H9 (cell line): ENCODE data around the gene MAP3K9. TPM values are rescaled to one million over a fixed set of nuclear protein-coding genes. Genes with fewer than 3 reads are reported as not detected.

ENCODE experiments used
- DNase-seq: peaks from one replicate; pipeline ENCODE4 v3.0.0-alpha.2; 2017
- H2AFZ ChIP-seq: one replicate; pipeline ENCODE4 v1.6.1; 2013; ENCODE audit warnings: mild to moderate bottlenecking, low read length, control low read depth, moderate library complexity
- H2AK5ac ChIP-seq: 2 replicates; pipeline ENCODE4 v1.6.1; 2013; ENCODE audit warnings: low read length, control low read depth, mixed read lengths; ENCODE audit not compliant: insufficient read length
- H2BK120ac ChIP-seq: one replicate; pipeline ENCODE4 v1.6.1; 2013; ENCODE audit warnings: low read depth, mild to moderate bottlenecking, low read length, control low read depth, inconsistent platforms; ENCODE audit not compliant: poor library complexity, severe bottlenecking
- H2BK12ac ChIP-seq: 2 replicates; pipeline ENCODE4 v1.6.1; 2013; ENCODE audit warnings: low read length, control low read depth, mixed read lengths, low read depth; ENCODE audit not compliant: insufficient read length
- H2BK15ac ChIP-seq: 2 replicates; pipeline ENCODE4 v1.6.1; 2013; ENCODE audit warnings: low read depth, low read length, control low read depth
- H2BK20ac ChIP-seq: one replicate; pipeline ENCODE4 v1.6.1; 2013; ENCODE audit warnings: low read depth, mild to moderate bottlenecking, low read length, control low read depth, inconsistent platforms; ENCODE audit not compliant: poor library complexity, severe bottlenecking
- H2BK5ac ChIP-seq: 2 replicates; pipeline ENCODE4 v1.6.1; 2013; ENCODE audit warnings: low read length, control low read depth, mixed read lengths; ENCODE audit not compliant: insufficient read length
- H3K14ac ChIP-seq: 2 replicates; pipeline ENCODE4 v1.6.1; 2013; ENCODE audit warnings: low read length, control low read depth; ENCODE audit not compliant: insufficient read depth
- H3K18ac ChIP-seq: 2 replicates; pipeline ENCODE4 v1.6.1; 2013; ENCODE audit warnings: low read depth, mild to moderate bottlenecking, mixed read lengths, low read length, control low read depth; ENCODE audit not compliant: insufficient read length
- H3K23ac ChIP-seq: 2 replicates; pipeline ENCODE4 v1.6.1; 2013; ENCODE audit warnings: low read length, control low read depth, mixed read lengths, low read depth; ENCODE audit not compliant: insufficient read length
- H3K23me2 ChIP-seq: 2 replicates; pipeline ENCODE4 v1.6.1; 2013; ENCODE audit warnings: low read depth, mild to moderate bottlenecking, mixed read lengths, low read length, control low read depth; ENCODE audit not compliant: insufficient read length, poor library complexity, severe bottlenecking
- H3K27ac ChIP-seq: 2 replicates; pipeline ENCODE4 v1.5.1; 2013; ENCODE audit warnings: low read length, control low read depth, mixed read lengths, low read depth; ENCODE audit not compliant: insufficient read length
- H3K27me3 ChIP-seq: 2 replicates; pipeline ENCODE4 v1.6.1; 2013; ENCODE audit warnings: low read length, control low read depth, inconsistent platforms; ENCODE audit not compliant: insufficient read depth
- H3K4ac ChIP-seq: 2 replicates; pipeline ENCODE4 v1.6.1; 2013; ENCODE audit warnings: low read depth, mild to moderate bottlenecking, control low read depth, inconsistent platforms, low read length, moderate library complexity
- H3K4me1 ChIP-seq: 2 replicates; pipeline ENCODE4 v1.6.1; 2013; ENCODE audit warnings: low read length, control low read depth, inconsistent platforms; ENCODE audit not compliant: insufficient read depth
- H3K4me2 ChIP-seq: 2 replicates; pipeline ENCODE4 v1.6.1; 2013; ENCODE audit warnings: low read length, control low read depth, mixed read lengths; ENCODE audit not compliant: insufficient read length, insufficient read depth
- H3K56ac ChIP-seq: 2 replicates; pipeline ENCODE4 v1.6.1; 2013; ENCODE audit warnings: low read depth, mild to moderate bottlenecking, mixed read lengths, low read length, control low read depth; ENCODE audit not compliant: insufficient read length
- H3K79me1 ChIP-seq: 2 replicates; pipeline ENCODE4 v1.6.1; 2013; ENCODE audit warnings: low read depth, mild to moderate bottlenecking, moderate library complexity, low read length, control low read depth, inconsistent platforms; ENCODE audit not compliant: insufficient read depth, poor library complexity, severe bottlenecking
- H3K79me2 ChIP-seq: 2 replicates; pipeline ENCODE4 v1.6.1; 2013; ENCODE audit warnings: low read length, control low read depth, inconsistent platforms; ENCODE audit not compliant: insufficient read depth
- H3K9ac ChIP-seq: 2 replicates; pipeline ENCODE4 v1.6.1; 2013; ENCODE audit warnings: low read length, control low read depth, mixed read lengths; ENCODE audit not compliant: insufficient read length; ENCODE audit errors: extremely low read depth
- H3K9me3 ChIP-seq: one replicate; pipeline ENCODE4 v1.6.1; 2013; ENCODE audit warnings: low read depth, low read length, inconsistent platforms; ENCODE audit not compliant: control insufficient read depth
- H3T11ph ChIP-seq: one replicate; pipeline ENCODE4 v1.6.1; 2013; ENCODE audit warnings: mild to moderate bottlenecking, low read length, control low read depth, inconsistent platforms
- H4K20me1 ChIP-seq: one replicate; pipeline ENCODE4 v1.6.1; 2013; ENCODE audit not compliant: control insufficient read depth, insufficient read length, insufficient read depth
- H4K5ac ChIP-seq: 2 replicates; pipeline ENCODE4 v1.6.1; 2013; ENCODE audit warnings: low read depth, mild to moderate bottlenecking, mixed read lengths, low read length, control low read depth; ENCODE audit not compliant: insufficient read length
- H4K8ac ChIP-seq: replicated peaks from 2 replicates; pipeline ENCODE4 v1.6.1; 2013; ENCODE audit warnings: low read length, control low read depth, mixed read lengths, low read depth; ENCODE audit not compliant: insufficient read length
- H4K91ac ChIP-seq: 2 replicates; pipeline ENCODE4 v1.6.1; 2013; ENCODE audit warnings: low read depth, mild to moderate bottlenecking, moderate library complexity, mixed read lengths, low read length, control low read depth; ENCODE audit not compliant: insufficient read length
- H3K27ac Mint-ChIP-seq, 3 experiments: 2 replicates in 2 of 3; 3 replicates in 1 of 3; pipeline ENCODE4 v1.8.0; 2020 to 2021; ENCODE audit warnings: mixed read lengths in 3 of 3, mild to moderate bottlenecking in 1 of 3, moderate library complexity in 1 of 3
- H3K27me3 Mint-ChIP-seq: 2 replicates; pipeline ENCODE4 v1.8.0; 2021; ENCODE audit warnings: low read depth, mild to moderate bottlenecking, moderate library complexity, mixed read lengths
- H3K36me3 Mint-ChIP-seq, 3 experiments: 2 replicates in 2 of 3; 3 replicates in 1 of 3; pipeline ENCODE4 v1.8.0; 2020 to 2021; ENCODE audit warnings: low read depth in 3 of 3, mixed read lengths in 3 of 3; ENCODE audit not compliant: insufficient read depth in 1 of 3
- H3K4me1 Mint-ChIP-seq, 2 experiments: 2 replicates each; pipeline ENCODE4 v1.8.0; 2020; ENCODE audit warnings: mixed read lengths in 2 of 2
- H3K4me3 Mint-ChIP-seq, 2 experiments: 2 replicates in 1 of 2; 3 replicates in 1 of 2; pipeline ENCODE4 v1.8.0; 2020 to 2021; ENCODE audit warnings: mild to moderate bottlenecking in 2 of 2, mixed read lengths in 2 of 2, moderate library complexity in 1 of 2
- H3K9me3 Mint-ChIP-seq, 2 experiments: 2 replicates in 1 of 2; 3 replicates in 1 of 2; pipeline ENCODE4 v1.8.0; 2020; ENCODE audit warnings: mild to moderate bottlenecking in 2 of 2, mixed read lengths in 2 of 2, moderate library complexity in 1 of 2
- WGBS: extraction: QIAGEN DNeasy Blood & Tissue Kit; methylation state at CpG from one replicate; pipeline ENCODE4 v1.1.7; 2013; ENCODE audit warnings: missing lambda C conversion rate, low lambda C conversion rate, mixed read lengths; ENCODE audit not compliant: insufficient read length; ENCODE audit errors: extremely low coverage; 5-methylcytosine and 5-hydroxymethylcytosine counted together
- total RNA-seq: library from RNA; stranded (reverse); gene quantifications from 2 replicates; pipeline ENCODE4 v1.2.1, GENCODE V29; 2021
- TF ChIP-seq, protein P1 (sequence below): fragments of 200-600 bp; sonication (generic); conservative IDR thresholded peaks from 3 replicates; pipeline ENCODE4 v1.8.0; 2021; ENCODE audit warnings: antibody characterized with exemption, mild to moderate bottlenecking

MAP3K9 gene
- total RNA-seq, 1 experiment from 2014 or later, result 20.0 TPM

DNA sequence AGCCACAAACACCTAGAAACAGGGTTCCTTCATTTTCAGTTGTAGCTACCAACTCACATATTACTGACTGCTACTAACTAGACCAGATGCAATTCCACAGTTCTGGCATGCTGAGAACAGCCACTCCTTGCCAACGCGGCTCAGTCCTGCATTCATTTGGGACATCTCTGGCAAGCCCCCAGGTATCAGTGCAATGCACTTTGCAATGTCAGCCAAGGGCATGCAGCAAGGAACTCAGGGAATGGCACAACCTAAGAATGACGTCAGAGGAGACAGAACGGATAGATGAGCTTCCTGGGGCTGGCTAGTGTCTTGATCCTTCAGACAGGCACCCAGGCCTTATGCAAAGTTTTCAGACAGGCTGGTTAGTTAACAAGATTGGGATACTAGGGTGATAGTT is 29.6 kb downstream of the MAP3K9 start:
- H3K9me3 Mint-ChIP-seq, result no peaks in the 10 kb centered on the region; a peak in 1 of 5 replicates
- no peak overlapping the region for H3K4me2 ChIP-seq
- no peaks in the 10 kb centered on the region for H4K20me1 ChIP-seq
- no peak overlapping the region for H3K23ac ChIP-seq
- H2BK15ac ChIP-seq, result no peak overlapping the region
- H3K4me1 ChIP-seq, result no peaks in the 10 kb centered on the region; the same call in 1 of the 2 replicates
- peaks cover 0 to 9% (median 0%) of the 10 kb centered on the region in 3 experiments; a peak in 3 of 7 replicates for H3K36me3 Mint-ChIP-seq
- H3K27me3 ChIP-seq, result no peaks in the 10 kb centered on the region
- H3K9me3 ChIP-seq, result no peaks in the 10 kb centered on the region
- H3K4ac ChIP-seq, result no peak overlapping the region
- DNase-seq, result no peak
- peaks cover 2 to 15% of the 10 kb centered on the region in 2 experiments; a peak in 1 of 4 replicates for H3K4me1 Mint-ChIP-seq
- no peak overlapping the region for H2AK5ac ChIP-seq
- H3K14ac ChIP-seq, result no peak overlapping the region
- no peak overlapping the region for H4K5ac ChIP-seq
- H3K18ac ChIP-seq, result no peak overlapping the region
- no peak overlapping the region for H3K56ac ChIP-seq
- H3K79me2 ChIP-seq, result peaks cover 2% of the 10 kb centered on the region; the same call in 1 of the 2 replicates
- no peak overlapping the region for H2BK5ac ChIP-seq
- no peak overlapping the region for H2AFZ ChIP-seq
- no peak overlapping the region for H3T11ph ChIP-seq
- no peak overlapping the region for H3K9ac ChIP-seq
- H3K4me3 Mint-ChIP-seq, result no peak overlapping the region
- H3K27me3 Mint-ChIP-seq, result no peaks in the 10 kb centered on the region
- TF ChIP-seq, protein P1, sequence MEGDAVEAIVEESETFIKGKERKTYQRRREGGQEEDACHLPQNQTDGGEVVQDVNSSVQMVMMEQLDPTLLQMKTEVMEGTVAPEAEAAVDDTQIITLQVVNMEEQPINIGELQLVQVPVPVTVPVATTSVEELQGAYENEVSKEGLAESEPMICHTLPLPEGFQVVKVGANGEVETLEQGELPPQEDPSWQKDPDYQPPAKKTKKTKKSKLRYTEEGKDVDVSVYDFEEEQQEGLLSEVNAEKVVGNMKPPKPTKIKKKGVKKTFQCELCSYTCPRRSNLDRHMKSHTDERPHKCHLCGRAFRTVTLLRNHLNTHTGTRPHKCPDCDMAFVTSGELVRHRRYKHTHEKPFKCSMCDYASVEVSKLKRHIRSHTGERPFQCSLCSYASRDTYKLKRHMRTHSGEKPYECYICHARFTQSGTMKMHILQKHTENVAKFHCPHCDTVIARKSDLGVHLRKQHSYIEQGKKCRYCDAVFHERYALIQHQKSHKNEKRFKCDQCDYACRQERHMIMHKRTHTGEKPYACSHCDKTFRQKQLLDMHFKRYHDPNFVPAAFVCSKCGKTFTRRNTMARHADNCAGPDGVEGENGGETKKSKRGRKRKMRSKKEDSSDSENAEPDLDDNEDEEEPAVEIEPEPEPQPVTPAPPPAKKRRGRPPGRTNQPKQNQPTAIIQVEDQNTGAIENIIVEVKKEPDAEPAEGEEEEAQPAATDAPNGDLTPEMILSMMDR, result no peak
- H3K27ac Mint-ChIP-seq, result no peak overlapping the region
- peaks cover 9% of the 10 kb centered on the region for H3K79me1 ChIP-seq
- no peak overlapping the region for H2BK120ac ChIP-seq
- H3K23me2 ChIP-seq, result no peaks in the 10 kb centered on the region
- H4K8ac ChIP-seq, result no peak overlapping the region
- no peak overlapping the region for H4K91ac ChIP-seq
- WGBS, result no CpG with 5 or more reads among the region's 4 CpGs
- no peak overlapping the region for H3K27ac ChIP-seq
- no peak overlapping the region for H2BK20ac ChIP-seq
- no peak overlapping the region for H2BK12ac ChIP-seq
